Measurements from ENCODE around the gene KLK15.
"Not testable (repeated sequence)": the region's sequence is repeated elsewhere in the genome, so short reads cannot be mapped to it uniquely, and the experiment has no call there.

KLK15 gene

GRCh38 chr19:50820549-50821247, 12.7 kb downstream of the KLK15 start:
- DNase-seq (ENCODE audit: low spot score) = no peak

GRCh38 chr19:50820086-50820485, 13.3 kb downstream of the KLK15 start:
- DNase-seq (ENCODE audit: low spot score) = no peak

- DNase-seq (ENCODE audit: low spot score) = no peak
Measured at GRCh38 chr19:50819636-50820035, 13.7 kb downstream of the KLK15 start.

GRCh38 chr19:50818859-50819472, 14.4 kb downstream of the KLK15 start:
- DNase-seq (ENCODE audit: low spot score) = no peak

- peak; percentile 11 for DNase-seq (ENCODE audit: low spot score)
Measured at GRCh38 chr19:50817941-50818858, 15.2 kb downstream of the KLK15 start.

- DNase-seq (ENCODE audit: low spot score) = no peak
Measured at GRCh38 chr19:50815439-50815838, 17.9 kb downstream of the KLK15 start.

- no peak for DNase-seq (ENCODE audit: low spot score)
Measured at GRCh38 chr19:50814883-50815282, 18.5 kb downstream of the KLK15 start.

- no peak for DNase-seq (ENCODE audit: low spot score)
Measured at GRCh38 chr19:50812474-50812873, 20.9 kb downstream of the KLK15 start.

- not testable (repeated sequence) for DNase-seq (ENCODE audit: low spot score)
Measured at GRCh38 chr19:50811622-50812238, 21.6 kb downstream of the KLK15 start.

- no peak for DNase-seq (ENCODE audit: low spot score)
Measured at GRCh38 chr19:50808856-50809255, 24.5 kb downstream of the KLK15 start.

GRCh38 chr19:50804420-50805272, 28.7 kb downstream of the KLK15 start:
- peak; percentile 98 for DNase-seq (ENCODE audit: low spot score)

GRCh38 chr19:50803633-50804419, 29.5 kb downstream of the KLK15 start:
- no peak for DNase-seq (ENCODE audit: low spot score)

- DNase-seq (ENCODE audit: low spot score) = no peak
Measured at GRCh38 chr19:50801107-50801506, 32.3 kb downstream of the KLK15 start.

- no peak for DNase-seq (ENCODE audit: low spot score)
Measured at GRCh38 chr19:50799547-50799851, 33.9 kb downstream of the KLK15 start.

GRCh38 chr19:50798659-50799546, 34.5 kb downstream of the KLK15 start:
- DNase-seq (ENCODE audit: low spot score) = no peak

- no peak for DNase-seq (ENCODE audit: low spot score)
Measured at GRCh38 chr19:50797781-50798658, 35.4 kb downstream of the KLK15 start.

- no peak for DNase-seq (ENCODE audit: low spot score)
Measured at GRCh38 chr19:50797429-50797780, 36.0 kb downstream of the KLK15 start.

- no peak for DNase-seq (ENCODE audit: low spot score)
Measured at GRCh38 chr19:50796634-50797428, 36.5 kb downstream of the KLK15 start.
